IMR-90 (cell line): Measurements from ENCODE around the gene SCARB1. TPM values are rescaled to one million over a fixed set of nuclear protein-coding genes. Genes with fewer than 3 reads are reported as not detected.
A peak's percentile ranks its signal among the peaks of the same experiment; 100 is the strongest.

Experiments used
- ATAC-seq: fragments of 200-7000 bp; cut with Tn5 transposase; 2 replicates; pipeline ENCODE4 v1.9.1; 2020; ENCODE audit warnings: low read depth, mild to moderate bottlenecking, moderate library complexity
- BruUV-seq: library from RNA; stranded (reverse); fragments of 400-500 nt; replicated peaks from 2 replicates; lab custom pipeline; 2021; lab: Mats Ljungman, UMichigan
- CTCF ChIA-PET: fragments of 300-600 bp; formaldehyde crosslinking; extraction: SDS; loops from one replicate; lab custom pipeline; 2021; ENCODE audit warnings: antibody characterized with exemption; lab: Yijun Ruan, JAX
- POLR2A ChIA-PET: fragments of 300-600 bp; sonication (Branson Sonifier 250); formaldehyde crosslinking; loops from one replicate; lab custom pipeline; 2022; ENCODE audit warnings: antibody characterized with exemption; ENCODE audit not compliant: unreplicated experiment; lab: Charles Lee
- DNase-seq: peaks from one replicate; pipeline ENCODE4 v3.0.0; 2013
- H2AFZ ChIP-seq: replicated peaks from 2 replicates; pipeline ENCODE3; 2013; ENCODE audit warnings: low read length, mild to moderate bottlenecking; ENCODE audit not compliant: poor library complexity
- H2AK5ac ChIP-seq: 2 replicates; pipeline ENCODE4 v1.6.1; 2013; ENCODE audit warnings: low read depth, low read length, inconsistent platforms
- H2AK9ac ChIP-seq: replicated peaks from 2 replicates; pipeline ENCODE3; 2013; ENCODE audit warnings: mild to moderate bottlenecking, low read depth, low read length, moderate library complexity; ENCODE audit not compliant: poor library complexity
- H2BK120ac ChIP-seq: 2 replicates; pipeline ENCODE4 v1.6.1; 2013; ENCODE audit warnings: low read depth, low read length, inconsistent platforms
- H2BK15ac ChIP-seq: 3 replicates; pipeline ENCODE4 v1.6.1; 2013; ENCODE audit warnings: low read depth, low read length, inconsistent platforms
- H2BK20ac ChIP-seq: 2 replicates; pipeline ENCODE4 v1.6.1; 2013; ENCODE audit warnings: low read depth, mild to moderate bottlenecking, inconsistent platforms, low read length, moderate library complexity
- H2BK5ac ChIP-seq: 2 replicates; pipeline ENCODE4 v1.6.1; 2013; ENCODE audit warnings: mild to moderate bottlenecking, low read depth, low read length, inconsistent platforms; ENCODE audit not compliant: poor library complexity, severe bottlenecking
- H3K14ac ChIP-seq: replicated peaks from 2 replicates; pipeline ENCODE4 v1.6.1; 2013; ENCODE audit warnings: low read depth, low read length, inconsistent platforms
- H3K18ac ChIP-seq: 2 replicates; pipeline ENCODE4 v1.6.1; 2013; ENCODE audit warnings: low read depth, low read length, control low read depth
- H3K23ac ChIP-seq: 2 replicates; pipeline ENCODE4 v1.6.1; 2013; ENCODE audit warnings: low read depth, low read length, inconsistent platforms
- H3K27ac ChIP-seq: 2 replicates; pipeline ENCODE4 v1.5.1; 2013; ENCODE audit warnings: mild to moderate bottlenecking, control low read depth, low read length; ENCODE audit not compliant: insufficient read depth
- H3K27me3 ChIP-seq: 2 replicates; pipeline ENCODE4 v1.6.1; 2013; ENCODE audit warnings: low read length; ENCODE audit not compliant: control insufficient read depth, insufficient read depth
- H3K36me3 ChIP-seq: 2 replicates; pipeline ENCODE4 v1.6.1; 2013; ENCODE audit warnings: low read length, mixed read lengths; ENCODE audit not compliant: control insufficient read depth, insufficient read depth
- H3K4ac ChIP-seq: 2 replicates; pipeline ENCODE4 v1.6.1; 2013; ENCODE audit warnings: low read depth, low read length, inconsistent platforms
- H3K4me1 ChIP-seq: 2 replicates; pipeline ENCODE4 v1.6.1; 2013; ENCODE audit warnings: low read length, mixed read lengths; ENCODE audit not compliant: control insufficient read depth, insufficient read depth
- H3K4me2 ChIP-seq: 2 replicates; pipeline ENCODE4 v1.6.1; 2013; ENCODE audit warnings: low read depth, mild to moderate bottlenecking, control low read depth, low read length, moderate library complexity
- H3K4me3 ChIP-seq: 2 replicates; pipeline ENCODE4 v1.5.1; 2013; ENCODE audit warnings: low read depth, mild to moderate bottlenecking, control low read depth, low read length, moderate library complexity; ENCODE audit not compliant: insufficient read depth
- H3K56ac ChIP-seq: 2 replicates; pipeline ENCODE4 v1.6.1; 2013; ENCODE audit warnings: low read length, inconsistent platforms; ENCODE audit not compliant: insufficient read depth; ENCODE audit errors: extremely low read depth
- H3K79me1 ChIP-seq, 2 experiments: 2 replicates each; pipeline ENCODE4 v1.6.1; 2013; ENCODE audit warnings: low read length in 2 of 2, inconsistent platforms in 1 of 2, low read depth in 1 of 2
- H3K9ac ChIP-seq: 2 replicates; pipeline ENCODE4 v1.6.1; 2013; ENCODE audit warnings: low read depth, low read length, control low read depth
- H3K9me1 ChIP-seq: 2 replicates; pipeline ENCODE4 v1.6.1; 2013; ENCODE audit warnings: low read length, inconsistent platforms; ENCODE audit not compliant: insufficient read depth
- H3K9me3 ChIP-seq: 2 replicates; pipeline ENCODE4 v1.6.1; 2013; ENCODE audit warnings: low read length; ENCODE audit not compliant: control insufficient read depth, insufficient read depth
- H4K20me1 ChIP-seq: 2 replicates; pipeline ENCODE4 v1.6.1; 2013; ENCODE audit warnings: low read length, inconsistent platforms; ENCODE audit not compliant: insufficient read depth
- H4K5ac ChIP-seq: 2 replicates; pipeline ENCODE4 v1.6.1; 2013; ENCODE audit warnings: mild to moderate bottlenecking, low read depth, low read length, control low read depth
- H4K8ac ChIP-seq, 2 experiments: 2 replicates each; pipeline ENCODE4 v1.6.1; 2013; ENCODE audit warnings: low read depth in 2 of 2, low read length in 2 of 2, control low read depth in 1 of 2, inconsistent platforms in 1 of 2
- H4K91ac ChIP-seq: 2 replicates; pipeline ENCODE4 v1.6.1; 2013; ENCODE audit warnings: low read depth, low read length, inconsistent platforms; ENCODE audit not compliant: insufficient read depth
- BHLHE40 ChIP-seq: fragments of 150-350 bp; IDR thresholded peaks from 2 replicates; pipeline ENCODE4 v1.6.1; 2016; ENCODE audit warnings: mild to moderate bottlenecking, low read depth, low read length
- CEBPB ChIP-seq: IDR thresholded peaks from 2 replicates; pipeline ENCODE4 v1.6.1; 2012; ENCODE audit warnings: low read depth, low read length, improper control_type of control experiment
- CHD1 ChIP-seq: IDR thresholded peaks from 2 replicates; pipeline ENCODE4 v1.6.1; 2012; ENCODE audit warnings: low read depth, low read length, improper control_type of control experiment
- ELK1 ChIP-seq: fragments of 150-350 bp; IDR thresholded peaks from 2 replicates; pipeline ENCODE4 v1.6.1; 2016; ENCODE audit warnings: low read depth, mild to moderate bottlenecking, low read length, moderate library complexity, borderline replicate concordance
- FOS ChIP-seq: fragments of 150-350 bp; IDR thresholded peaks from 2 replicates; pipeline ENCODE4 v1.6.1; 2016; ENCODE audit warnings: low read depth, low read length
- MAFK ChIP-seq: IDR thresholded peaks from 2 replicates; pipeline ENCODE4 v1.6.1; 2012; ENCODE audit warnings: low read depth, low read length, improper control_type of control experiment
- MAZ ChIP-seq: IDR thresholded peaks from 2 replicates; pipeline ENCODE4 v1.6.1; 2012; ENCODE audit warnings: low read depth, mild to moderate bottlenecking, low read length, improper control_type of control experiment, moderate library complexity, borderline replicate concordance
- MXI1 ChIP-seq: IDR thresholded peaks from 2 replicates; pipeline ENCODE4 v1.6.1; 2012; ENCODE audit warnings: low read depth, mild to moderate bottlenecking, low read length, moderate library complexity, borderline replicate concordance
- NFE2L2 ChIP-seq: fragments of 150-350 bp; IDR thresholded peaks from 2 replicates; pipeline ENCODE4 v1.6.1; 2016; ENCODE audit warnings: low read depth, mild to moderate bottlenecking, low read length
- POLR2A ChIP-seq: IDR thresholded peaks from 2 replicates; pipeline ENCODE4 v1.6.1; 2012; ENCODE audit warnings: mild to moderate bottlenecking, low read depth, low read length
- RAD21 ChIP-seq: IDR thresholded peaks from 2 replicates; pipeline ENCODE4 v1.6.1; 2012; ENCODE audit warnings: low read length, improper control_type of control experiment
- RCOR1 ChIP-seq: IDR thresholded peaks from 2 replicates; pipeline ENCODE4 v1.6.1; 2012; ENCODE audit warnings: mild to moderate bottlenecking, low read length, improper control_type of control experiment; ENCODE audit not compliant: insufficient replicate concordance
- RFX5 ChIP-seq: IDR thresholded peaks from 2 replicates; pipeline ENCODE4 v1.8.0; 2012; ENCODE audit warnings: low read depth, mild to moderate bottlenecking, low read length, moderate library complexity
- SMC3 ChIP-seq: fragments of 150-350 bp; IDR thresholded peaks from 2 replicates; pipeline ENCODE4 v1.6.1; 2016; ENCODE audit warnings: low read depth, mild to moderate bottlenecking, antibody characterized with exemption, low read length, moderate library complexity
- USF2 ChIP-seq: fragments of 150-350 bp; IDR thresholded peaks from 2 replicates; pipeline ENCODE4 v1.6.1; 2017; ENCODE audit warnings: mild to moderate bottlenecking, antibody characterized with exemption, low read length, low read depth
- WGBS, 2 experiments: methylation state at CpG; one replicate each; pipeline versions ENCODE4 v1.1.5 to v1.1.7; 2013; ENCODE audit warnings: missing lambda C conversion rate in 2 of 2; ENCODE audit not compliant: insufficient read length in 1 of 2; ENCODE audit errors: extremely low coverage in 2 of 2; 5-methylcytosine and 5-hydroxymethylcytosine counted together
- dilution Hi-C: fragments of 300-500 bp; cut with HindIII; formaldehyde crosslinking; loops from one replicate; pipeline ENCODE4 v1.14.3; 2018; ENCODE audit warnings: low sequenced_read_pairs; ENCODE audit not compliant: unreplicated experiment
- in situ Hi-C: fragments of 300-500 bp; cut with MboI; formaldehyde crosslinking; loops from 3 replicates; pipeline ENCODE4 v1.14.3; 2019; ENCODE audit warnings: low sequenced_read_pairs, inconsistent platforms, mixed read lengths
- intact Hi-C: fragments of 100-400 bp; cut with micrococcal nuclease; formaldehyde crosslinking; loops from 2 replicates; pipeline ENCODE4 v1.10.0; 2022
- polyA plus RNA-seq, 3 experiments: library from polyadenylated mRNA; depleted of rRNA; stranded (reverse); fragments of >200 nt; gene quantifications; 2 replicates each; pipeline ENCODE4 v1.2.3, GENCODE V29; 2012; ENCODE audit warnings: low replicate concordance in 1 of 3
- total RNA-seq: library from RNA; depleted of rRNA; stranded (reverse); fragments of >200 nt; gene quantifications from 2 replicates; pipeline ENCODE4 v1.2.3, GENCODE V29; 2012

The SCARB1 gene
- total and polyA plus RNA-seq, 2 of the 4 experiments (the other 2 are of a cell fraction): 3.0 to 24.8 TPM

- Histone ChIP-seq H3K56ac (no peak overlapping the region), H3K4ac (peak overlapping the region; percentile 5; the same call in 1 of the 2 replicates), H3K18ac (peak overlapping the region; percentile 62; the same call in 1 of the 2 replicates), H4K5ac (peak overlapping the region; percentile 33; the same call in 1 of the 2 replicates), H3K27ac (peak overlapping the region; percentile 24), H2AK5ac (peak overlapping the region; percentile 48; the same call in 1 of the 2 replicates), H2BK5ac (peak overlapping the region; percentile 49), H4K20me1 (no peaks in the 10 kb centered on the region; the same call in 1 of the 2 replicates), H3K4me3 (no peak overlapping the region), H3K14ac (peak overlapping the region; percentile 1; the same call in 1 of the 2 replicates), H4K8ac (peak overlapping the region; percentile 49 to 52; a peak in 3 of 4 replicates), H3K79me1 (no peaks in the 10 kb centered on the region; a peak in 1 of 4 replicates), H2BK15ac (no peak overlapping the region), H3K23ac (no peak overlapping the region), H2AFZ (peak overlapping the region; percentile 63), H3K4me1 (peaks cover 5% of the 10 kb centered on the region), H2AK9ac (peak overlapping the region; percentile 2), H2BK120ac (peak overlapping the region; percentile 43), H3K27me3 (no peaks in the 10 kb centered on the region; the same call in 1 of the 2 replicates), H3K4me2 (no peak overlapping the region), H3K36me3 (no peaks in the 10 kb centered on the region), H3K9me1 (peaks cover 6% of the 10 kb centered on the region; the same call in 1 of the 2 replicates), H2BK20ac (peak overlapping the region; percentile 6; the same call in 1 of the 2 replicates), H3K9me3 (no peaks in the 10 kb centered on the region), H3K9ac (peak overlapping the region; percentile 2; the same call in 1 of the 2 replicates), H4K91ac (peak overlapping the region; percentile 63; the same call in 1 of the 2 replicates)
- ChIA-PET POLR2A (interaction anchor here (0.6 kb wide), 1 partner anchor 26 kb away, joined by 5 read pairs; no protein-coding TSS in a partner anchor), CTCF (no interaction called here)
- dilution Hi-C loops (no loop called here), in situ Hi-C loops (no loop called here), intact Hi-C loops (no loop called here)
- WGBS, 2 experiments: 55% methylated on average over 5 of the region's 16 CpGs; no CpG with 5 or more reads in 1 of the 2 experiments
- BruUV-seq: no TSS peak
- DNase-seq: peak; percentile 98
- ATAC-seq: peak; percentile 96
- TF ChIP-seq RAD21: no peak
- no peak for TF ChIP-seq RFX5
- no peak for TF ChIP-seq SMC3
- TF ChIP-seq BHLHE40: peak; percentile 16; the same call in 1 of the 2 replicates
- peak; percentile 63 for TF ChIP-seq CEBPB
- no peak for TF ChIP-seq NFE2L2
- peak; percentile 75; the same call in 1 of the 2 replicates for TF ChIP-seq MXI1
- TF ChIP-seq MAFK: no peak
- TF ChIP-seq MAZ: peak; percentile 44; the same call in 1 of the 2 replicates
- TF ChIP-seq RCOR1: no peak
- no peak for TF ChIP-seq POLR2A
- TF ChIP-seq FOS: no peak
- no peak for TF ChIP-seq CHD1
- TF ChIP-seq USF2: no peak
- no peak for TF ChIP-seq ELK1
These were observed 25.5 kb downstream of the SCARB1 start for GRCh38 chr12:124837958-124838803.
